PFSK-1 (cell line): Measurements from ENCODE around the gene FAM200A.

Experiments used
- POLR2AphosphoS5 ChIP-seq: IDR thresholded peaks from 2 replicates; pipeline ENCODE4 v1.6.1; 2012; ENCODE audit warnings: low read depth, mild to moderate bottlenecking, control low read depth, low read length, moderate library complexity
- REST ChIP-seq, 2 experiments: IDR thresholded peaks; 2 replicates each; pipeline versions ENCODE4 v1.6.1 to v1.8.0; 2011 to 2012; ENCODE audit warnings: low read depth in 2 of 2, low read length in 2 of 2, control low read depth in 1 of 2, inconsistent platforms in 1 of 2, mild to moderate bottlenecking in 1 of 2, moderate library complexity in 1 of 2; ENCODE audit not compliant: insufficient read depth in 1 of 2
- TAF1 ChIP-seq: IDR thresholded peaks from 2 replicates; pipeline ENCODE4 v1.6.1; 2012; ENCODE audit warnings: low read length, control low read depth, borderline replicate concordance; ENCODE audit not compliant: insufficient read depth

GRCh38 chr7:99560834-99561736, 9.2 kb upstream of the FAM200A start:
- no peak for TF ChIP-seq POLR2AphosphoS5
- TF ChIP-seq TAF1: no peak
- no peak for TF ChIP-seq REST (IDR thresholded peaks at IDR 0.05; ENCODE audit: insufficient read depth in 1 of 2, low read depth in 2 of 2, low read length in 2 of 2)
